Skeletal muscle satellite cell (primary cell): ENCODE results near the gene KLK11.
"Not testable (repeated sequence)": the region's sequence is repeated elsewhere in the genome, so short reads cannot be mapped to it uniquely, and the experiment has no call there.

Experiments
- H3K27me3 ChIP-seq: 2 replicates; pipeline ENCODE4 v1.7.0; 2013; ENCODE audit warnings: low read length; ENCODE audit not compliant: control insufficient read depth, insufficient read depth
- H3K36me3 ChIP-seq: 2 replicates; pipeline ENCODE4 v1.7.0; 2013; ENCODE audit warnings: mild to moderate bottlenecking, control low read depth, low read length; ENCODE audit not compliant: insufficient read depth
- H3K4me1 ChIP-seq: 2 replicates; pipeline ENCODE4 v1.7.0; 2013; ENCODE audit warnings: low read length; ENCODE audit not compliant: control insufficient read depth, insufficient read depth
- H3K4me2 ChIP-seq: 2 replicates; pipeline ENCODE4 v1.7.0; 2013; ENCODE audit warnings: mild to moderate bottlenecking, low read length
- H3K4me3 ChIP-seq: 2 replicates; pipeline ENCODE4 v1.7.0; 2013; ENCODE audit warnings: low read length
- H3K9ac ChIP-seq: 2 replicates; pipeline ENCODE4 v1.7.0; 2013; ENCODE audit warnings: mild to moderate bottlenecking, low read depth, low read length, moderate library complexity
- H3K9me3 ChIP-seq: replicated peaks from 2 replicates; pipeline ENCODE4 v1.7.0; 2013; ENCODE audit warnings: mild to moderate bottlenecking, control low read depth, low read length

KLK11 gene

GRCh38 chr19:51001515-51001914 is 24.9 kb downstream of the KLK11 start, which contains the start of gene KLK8:
Gene KLK8, minus strand, starts transcription at chr19:51001604. Its CDS starts 437 bp downstream, at chr19:51001167.
- H3K4me3 ChIP-seq = no peak within 1 kb of the TSS

DNA sequence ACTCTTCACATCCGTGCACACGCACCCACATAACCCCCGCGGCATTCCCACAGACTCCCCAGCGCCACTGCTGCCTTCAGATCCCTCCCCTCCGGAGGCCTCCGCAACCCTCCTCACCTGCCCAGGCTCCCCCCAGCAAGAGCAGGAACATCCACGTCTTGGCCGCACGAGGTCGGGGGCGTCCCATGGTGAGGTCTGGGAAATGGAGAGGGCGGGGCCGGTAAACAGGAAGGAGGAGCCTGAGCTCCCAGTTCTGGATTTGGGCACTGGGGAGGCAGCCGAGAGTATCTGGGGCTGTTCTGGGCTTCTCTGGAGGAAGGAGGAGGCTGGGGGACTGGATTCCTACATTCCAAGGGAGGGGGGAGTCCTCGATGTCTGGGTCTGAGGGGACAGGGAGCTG is 25.4 kb downstream of the KLK11 start:
- H3K4me1 ChIP-seq = no peaks in the 10 kb centered on the region
- no peaks in the 10 kb centered on the region for H3K27me3 ChIP-seq
- H3K4me3 ChIP-seq = no peak overlapping the region
- no peaks in the 10 kb centered on the region for H3K9me3 ChIP-seq
- H3K4me2 ChIP-seq = no peak overlapping the region
- no peaks in the 10 kb centered on the region for H3K36me3 ChIP-seq
- no peak overlapping the region for H3K9ac ChIP-seq

More at GRCh38 chr19:51001515-51001914, 24.9 kb downstream of the KLK11 start, which contains the start of gene KLK8:
- H3K36me3 ChIP-seq = no peaks in the 10 kb centered on the region
- H3K4me1 ChIP-seq = no peaks in the 10 kb centered on the region
- no peaks in the 10 kb centered on the region for H3K27me3 ChIP-seq
- H3K9me3 ChIP-seq = no peaks in the 10 kb centered on the region
- no peak within 1 kb of the TSS for H3K4me2 ChIP-seq
- no peak within 1 kb of the TSS for H3K9ac ChIP-seq

GRCh38 chr19:51000426-51000825 is 26.0 kb downstream of the KLK11 start:
- no peaks in the 10 kb centered on the region for H3K4me1 ChIP-seq
- H3K27me3 ChIP-seq = no peaks in the 10 kb centered on the region
- H3K36me3 ChIP-seq = no peaks in the 10 kb centered on the region
- no peak overlapping the region for H3K4me2 ChIP-seq
- H3K9ac ChIP-seq = no peak overlapping the region
- H3K4me3 ChIP-seq = no peak overlapping the region
- H3K9me3 ChIP-seq = no peaks in the 10 kb centered on the region

DNA sequence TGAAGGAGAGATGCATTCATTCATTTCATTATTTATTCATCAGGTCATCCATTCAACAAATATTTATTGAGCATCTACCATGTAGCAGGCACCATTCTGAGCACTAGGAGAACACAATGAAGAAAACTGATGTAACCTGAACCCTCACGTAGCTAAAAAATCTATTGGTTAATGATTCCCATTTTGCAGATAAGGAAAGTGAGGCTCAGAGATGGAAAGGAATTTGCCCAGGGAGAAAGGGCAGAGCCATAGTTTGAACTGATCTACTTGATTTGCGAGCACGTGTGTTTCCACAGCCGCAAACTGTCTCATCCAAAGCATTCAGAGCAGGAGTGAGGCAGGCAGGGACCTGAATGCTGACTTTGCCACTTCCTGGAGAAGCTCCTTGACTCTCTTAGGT is 27.7 kb downstream of the KLK11 start:
- Histone ChIP-seq H3K4me2 (no peak overlapping the region), H3K36me3 (no peaks in the 10 kb centered on the region), H3K9me3 (no peaks in the 10 kb centered on the region), H3K9ac (no peak overlapping the region), H3K4me3 (no peak overlapping the region), H3K27me3 (no peaks in the 10 kb centered on the region), H3K4me1 (no peaks in the 10 kb centered on the region)

- Histone ChIP-seq H3K36me3 (no peaks in the 10 kb centered on the region), H3K4me3 (no peak overlapping the region), H3K9ac (no peak overlapping the region), H3K27me3 (no peaks in the 10 kb centered on the region), H3K9me3 (no peaks in the 10 kb centered on the region), H3K4me1 (no peaks in the 10 kb centered on the region), H3K4me2 (no peak overlapping the region)
Observed at GRCh38 chr19:50998061-50998460, 28.4 kb downstream of the KLK11 start.

DNA sequence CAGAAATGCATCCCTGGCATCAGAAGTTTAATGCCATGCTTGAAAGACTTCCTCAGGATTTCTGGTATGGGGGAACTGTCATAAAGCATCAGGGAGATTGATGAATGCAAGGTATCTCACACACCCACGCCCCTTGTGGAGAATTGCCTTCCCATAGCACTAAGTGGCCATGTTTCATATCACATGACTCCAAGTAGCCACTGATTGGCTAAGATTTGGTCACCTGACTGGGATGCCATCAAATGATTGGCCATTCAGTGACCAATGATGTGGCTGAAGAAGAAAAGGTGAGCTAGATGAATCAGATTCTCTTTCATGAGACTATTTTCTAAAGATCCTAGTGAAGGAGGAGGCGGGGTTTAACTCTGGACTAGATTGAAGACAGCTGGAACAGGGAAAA is 32.3 kb downstream of the KLK11 start:
- Histone ChIP-seq H3K4me2 (no peak overlapping the region), H3K27me3 (no peaks in the 10 kb centered on the region), H3K9me3 (no peaks in the 10 kb centered on the region), H3K36me3 (no peaks in the 10 kb centered on the region), H3K4me3 (no peak overlapping the region), H3K9ac (no peak overlapping the region), H3K4me1 (no peaks in the 10 kb centered on the region)

DNA sequence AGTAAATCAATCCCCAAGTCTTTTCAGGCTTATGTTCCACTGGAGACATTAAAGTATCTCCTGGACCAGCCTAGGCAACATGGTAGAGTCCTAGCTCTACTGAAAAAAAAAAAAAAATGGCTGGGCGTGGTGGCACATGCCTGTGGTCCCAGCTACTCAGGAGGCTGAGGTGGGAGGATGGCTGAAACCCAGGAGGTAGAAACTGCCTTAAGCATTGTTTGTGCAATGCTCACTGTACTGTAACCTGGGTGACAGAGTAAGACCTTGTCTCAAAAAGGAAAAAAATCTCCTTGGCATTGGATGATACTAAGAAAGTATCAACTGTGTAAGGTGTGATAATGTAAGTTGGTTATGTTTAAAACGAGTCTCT is 33.8 kb downstream of the KLK11 start:
- Histone ChIP-seq H3K4me2 (no peak overlapping the region), H3K9me3 (no peaks in the 10 kb centered on the region), H3K4me1 (no peaks in the 10 kb centered on the region), H3K4me3 (no peak overlapping the region), H3K9ac (no peak overlapping the region), H3K36me3 (no peaks in the 10 kb centered on the region), H3K27me3 (no peaks in the 10 kb centered on the region)

- not testable (repeated sequence) for H3K4me2 ChIP-seq, H3K9me3 ChIP-seq, H3K4me1 ChIP-seq, H3K27me3 ChIP-seq, H3K36me3 ChIP-seq, H3K4me3 ChIP-seq, H3K9ac ChIP-seq
Observed at GRCh38 chr19:50984416-50984815, 42.0 kb downstream of the KLK11 start.

- H3K9me3 ChIP-seq = no peaks in the 10 kb centered on the region
- H3K36me3 ChIP-seq = no peaks in the 10 kb centered on the region
- no peaks in the 10 kb centered on the region for H3K27me3 ChIP-seq
- H3K9ac ChIP-seq = no peak within 1 kb of the TSS
- H3K4me3 ChIP-seq = no peak within 1 kb of the TSS
- no peaks in the 10 kb centered on the region for H3K4me1 ChIP-seq
- no peak within 1 kb of the TSS for H3K4me2 ChIP-seq
Observed at GRCh38 chr19:50983625-50984292, 42.7 kb downstream of the KLK11 start, which contains the start of gene KLK7. Gene KLK7, minus strand, starts transcription at chr19:50983917. Its CDS starts 1,518 bp downstream, at chr19:50982399.

- Histone ChIP-seq H3K4me3 (no peak overlapping the region), H3K9me3 (no peaks in the 10 kb centered on the region)
Observed at GRCh38 chr19:50982186-50982585, 44.2 kb downstream of the KLK11 start.

DNA sequence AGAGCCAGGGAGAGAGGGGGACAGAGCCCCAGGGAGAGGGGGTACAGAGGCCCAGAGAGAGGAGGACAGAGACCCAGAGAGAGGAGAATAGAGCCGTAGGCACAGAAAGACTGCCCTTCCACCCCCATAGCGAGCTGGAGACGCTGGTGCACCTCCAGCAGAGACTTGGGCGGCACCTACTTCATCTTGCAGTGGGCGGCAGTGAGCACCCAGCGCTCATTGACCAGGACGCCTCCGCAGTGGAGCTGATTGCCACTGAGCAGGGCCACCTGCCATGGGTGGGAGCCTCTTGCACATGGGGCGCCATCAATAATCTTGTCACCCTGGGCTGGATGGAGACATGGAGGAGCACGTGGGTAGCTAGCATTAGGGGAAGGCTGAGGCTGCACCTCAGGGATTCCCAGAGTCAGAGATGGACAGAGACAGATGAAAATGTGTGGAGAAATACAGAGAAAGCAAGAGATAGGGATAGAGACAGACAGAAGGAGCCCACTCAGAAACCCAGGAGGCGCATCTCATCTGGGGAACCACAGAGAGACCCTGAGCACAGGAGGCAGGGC is 44.7 kb downstream of the KLK11 start:
- Histone ChIP-seq H3K4me3 (no peak overlapping the region), H3K4me1 (no peaks in the 10 kb centered on the region), H3K36me3 (no peaks in the 10 kb centered on the region), H3K27me3 (no peaks in the 10 kb centered on the region), H3K9me3 (no peaks in the 10 kb centered on the region), H3K9ac (no peak overlapping the region), H3K4me2 (no peak overlapping the region)

More at GRCh38 chr19:50982186-50982585, 44.2 kb downstream of the KLK11 start:
- Histone ChIP-seq H3K9ac (no peak overlapping the region), H3K4me2 (no peak overlapping the region), H3K4me1 (no peaks in the 10 kb centered on the region), H3K36me3 (no peaks in the 10 kb centered on the region), H3K27me3 (no peaks in the 10 kb centered on the region)

DNA sequence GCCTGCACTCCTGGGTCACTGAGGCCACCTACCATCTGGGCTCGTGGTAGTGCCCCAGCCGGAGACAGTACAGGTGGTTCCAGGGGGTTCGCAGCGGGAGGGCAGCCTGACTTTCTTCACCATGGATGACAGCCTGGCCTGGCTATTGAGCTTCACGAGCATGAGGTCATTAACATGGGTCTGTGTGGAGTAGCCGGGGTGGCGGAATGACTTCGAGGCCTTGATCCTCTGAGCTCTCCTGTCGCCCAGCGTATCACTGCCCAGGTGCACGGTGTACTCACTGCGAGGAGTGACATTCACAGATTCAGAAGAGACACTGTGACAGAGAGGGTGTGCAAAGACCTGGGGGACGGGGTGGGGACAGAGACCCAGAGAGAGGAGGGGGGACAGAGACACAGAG is 46.2 kb downstream of the KLK11 start:
- no peak overlapping the region for H3K4me2 ChIP-seq
- H3K4me1 ChIP-seq = no peaks in the 10 kb centered on the region
- H3K9ac ChIP-seq = no peak overlapping the region
- H3K36me3 ChIP-seq = no peaks in the 10 kb centered on the region
- H3K4me3 ChIP-seq = no peak overlapping the region
- H3K27me3 ChIP-seq = no peaks in the 10 kb centered on the region
- H3K9me3 ChIP-seq = no peaks in the 10 kb centered on the region
